ENCODE data around the gene CTTN.
A peak's percentile ranks its signal among the peaks of the same experiment; 100 is the strongest.

Gene CTTN

GRCh38 chr11:70378506-70379134 is 19.7 kb upstream of the CTTN start:
- Histone ChIP-seq H3K14ac (ENCODE audit: low read length in 2 of 2) (no peak overlapping the region), H2AK5ac (ENCODE audit: low read length, severe bottlenecking) (no peak overlapping the region), H3K36me3 (ENCODE audit: control insufficient read depth in 1 of 2, insufficient read depth in 2 of 2, low read depth in 1 of 2, low read length in 2 of 2) (peaks cover 36 to 80% of the 10 kb centered on the region in 2 experiments), H3K9me3 (ENCODE audit: control insufficient read depth, low read length) (no peaks in the 10 kb centered on the region), H3K79me1 (replicated peaks; ENCODE audit: low read length, poor library complexity, severe bottlenecking) (peaks cover 15% of the 10 kb centered on the region), H3K23ac (ENCODE audit: low read length in 2 of 2) (no peak overlapping the region), H3K4me1 (ENCODE audit: control insufficient read depth, insufficient read depth, low read depth, low read length) (peaks cover 10% of the 10 kb centered on the region), H3K4me2 (ENCODE audit: low read length, poor library complexity, severe bottlenecking) (no peak overlapping the region), H3K27me3 (ENCODE audit: control insufficient read depth in 1 of 2, insufficient read depth in 1 of 2, low read length in 2 of 2) (no peaks in the 10 kb centered on the region), H2BK15ac (ENCODE audit: low read depth, poor library complexity, severe bottlenecking) (no peak overlapping the region), H2BK120ac (ENCODE audit: low read depth, low read length) (no peak overlapping the region), H3K4me3 (ENCODE audit: insufficient read depth in 1 of 2, low read depth in 1 of 2, low read length in 2 of 2) (no peak overlapping the region), H4K91ac (ENCODE audit: low read length) (no peak overlapping the region), H3K4ac (ENCODE audit: low read depth in 1 of 2, low read length in 2 of 2) (no peak overlapping the region), H2BK5ac (ENCODE audit: low read depth, low read length, poor library complexity, severe bottlenecking) (no peak overlapping the region), H2BK12ac (ENCODE audit: low read length in 2 of 2) (no peak overlapping the region), H4K8ac (ENCODE audit: low read length) (peak overlapping the region; percentile 19), H2AFZ (ENCODE audit: low read depth, low read length) (no peak overlapping the region), H3K27ac (ENCODE audit: low read length, poor library complexity, severe bottlenecking) (no peak overlapping the region), H3K9ac (ENCODE audit: low read length) (no peak overlapping the region), H3K18ac (ENCODE audit: low read depth in 1 of 2, low read length in 2 of 2) (no peak overlapping the region)
- DNase-seq = no peak
- 97% methylated on average over 8 of the region's 9 CpGs for WGBS

DNA sequence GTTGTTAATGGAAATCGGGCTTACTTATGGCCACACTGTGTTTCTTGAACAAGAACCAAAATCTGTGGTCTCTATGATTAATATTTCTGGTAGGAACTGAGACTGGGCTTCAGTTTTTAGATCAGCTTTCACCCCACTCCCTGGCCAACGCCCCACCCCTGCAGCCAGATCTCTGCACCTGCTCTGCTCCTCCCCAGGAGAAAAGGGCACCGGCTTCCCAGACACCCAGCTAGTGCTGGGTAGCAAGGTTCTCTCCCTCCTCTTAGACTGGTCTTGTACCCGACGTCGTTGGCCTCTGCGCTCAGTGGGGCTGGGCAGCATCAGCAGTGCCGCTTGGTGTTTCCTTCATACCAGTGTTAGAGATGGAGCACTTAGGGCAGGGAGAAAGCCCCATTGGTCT is 17.0 kb upstream of the CTTN start:
- no peak overlapping the region for H4K8ac ChIP-seq (ENCODE audit: low read length)
- H3K27ac ChIP-seq (ENCODE audit: low read length, poor library complexity, severe bottlenecking) = peak overlapping the region; percentile 87
- H3K4me3 ChIP-seq (ENCODE audit: insufficient read depth in 1 of 2, low read depth in 1 of 2, low read length in 2 of 2) = no peak overlapping the region
- H2BK12ac ChIP-seq (ENCODE audit: low read length in 2 of 2) = peak overlapping the region; percentile 38 to 45
- H2BK120ac ChIP-seq (ENCODE audit: low read depth, low read length) = no peak overlapping the region
- peak overlapping the region; percentile 47 for H2AK5ac ChIP-seq (ENCODE audit: low read length, severe bottlenecking)
- 97% methylated on average over 8 of the region's 8 CpGs for WGBS
- no peaks in the 10 kb centered on the region for H3K9me3 ChIP-seq (ENCODE audit: control insufficient read depth, low read length)
- no peak overlapping the region for H3K14ac ChIP-seq (ENCODE audit: low read length in 2 of 2)
- peak overlapping the region; percentile 83 for H3K9ac ChIP-seq (ENCODE audit: low read length)
- no peak overlapping the region for H3K4ac ChIP-seq (ENCODE audit: low read depth in 1 of 2, low read length in 2 of 2)
- H4K91ac ChIP-seq (ENCODE audit: low read length) = peak overlapping the region; percentile 43
- H3K79me1 ChIP-seq (replicated peaks; ENCODE audit: low read length, poor library complexity, severe bottlenecking) = peaks cover 26% of the 10 kb centered on the region
- H2BK5ac ChIP-seq (ENCODE audit: low read depth, low read length, poor library complexity, severe bottlenecking) = no peak overlapping the region
- no peak overlapping the region for H2AFZ ChIP-seq (ENCODE audit: low read depth, low read length)
- H3K4me2 ChIP-seq (ENCODE audit: low read length, poor library complexity, severe bottlenecking) = no peak overlapping the region
- H2BK15ac ChIP-seq (ENCODE audit: low read depth, poor library complexity, severe bottlenecking) = no peak overlapping the region
- no peak overlapping the region for H3K18ac ChIP-seq (ENCODE audit: low read depth in 1 of 2, low read length in 2 of 2)
- H3K36me3 ChIP-seq (ENCODE audit: control insufficient read depth in 1 of 2, insufficient read depth in 2 of 2, low read depth in 1 of 2, low read length in 2 of 2) = peaks cover 39 to 77% of the 10 kb centered on the region in 2 experiments
- no peaks in the 10 kb centered on the region for H3K27me3 ChIP-seq (ENCODE audit: control insufficient read depth in 1 of 2, insufficient read depth in 1 of 2, low read length in 2 of 2)
- no peak overlapping the region for H3K23ac ChIP-seq (ENCODE audit: low read length in 2 of 2)
- DNase-seq = no peak
- H3K4me1 ChIP-seq (ENCODE audit: control insufficient read depth, insufficient read depth, low read depth, low read length) = peaks cover 16% of the 10 kb centered on the region

DNA sequence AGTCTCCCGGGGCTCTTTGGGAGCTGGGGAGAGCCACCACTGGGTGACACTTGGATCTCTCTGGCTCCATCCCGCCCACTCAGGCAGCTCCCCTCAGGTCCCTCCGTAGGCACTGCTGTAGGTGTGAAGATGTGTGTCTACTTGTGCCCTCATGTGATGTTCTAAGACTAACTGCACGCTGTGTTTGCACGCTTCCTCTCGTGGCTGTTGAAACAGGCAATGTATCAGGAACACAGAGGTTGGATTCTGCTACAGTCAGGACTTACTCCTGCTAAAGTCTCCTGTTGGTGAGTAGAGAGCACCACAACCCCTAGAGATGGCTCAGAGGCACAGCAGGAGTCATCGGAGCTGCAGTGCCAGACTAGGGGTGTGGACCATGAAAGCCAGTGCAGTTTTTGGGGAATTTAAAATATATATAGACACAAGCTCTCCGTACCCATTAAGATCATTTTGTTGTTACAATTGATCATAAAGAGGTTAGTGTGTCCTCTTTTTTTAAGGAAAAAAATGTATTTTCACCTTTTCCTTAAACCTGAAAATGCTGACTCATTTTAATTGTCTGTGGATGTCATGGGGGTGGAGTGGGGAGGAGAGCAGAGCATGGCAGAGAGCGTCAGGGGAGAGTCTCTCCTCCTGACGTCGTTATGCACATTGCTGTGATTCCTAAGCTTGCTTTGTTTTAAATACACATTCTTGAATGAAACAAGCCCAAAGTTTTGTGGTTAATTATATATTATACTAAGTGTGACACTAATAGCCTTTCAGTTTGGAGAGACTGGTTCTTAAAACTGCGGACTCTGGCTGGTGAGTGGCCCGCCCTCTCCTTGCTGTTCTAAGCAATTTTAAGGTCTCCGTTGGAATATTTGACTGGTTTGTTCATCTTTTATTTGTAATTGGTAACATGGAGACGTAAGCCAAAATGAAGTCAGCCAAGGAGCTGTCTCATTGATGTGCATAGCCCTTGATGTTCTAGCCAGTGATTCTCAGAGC is 16.2 kb upstream of the CTTN start:
- H3K36me3 ChIP-seq (ENCODE audit: control insufficient read depth in 1 of 2, insufficient read depth in 2 of 2, low read depth in 1 of 2, low read length in 2 of 2) = peaks cover 40 to 72% of the 10 kb centered on the region in 2 experiments
- no peak overlapping the region for H2BK120ac ChIP-seq (ENCODE audit: low read depth, low read length)
- H4K91ac ChIP-seq (ENCODE audit: low read length) = peak overlapping the region; percentile 70
- H3K27me3 ChIP-seq (ENCODE audit: control insufficient read depth in 1 of 2, insufficient read depth in 1 of 2, low read length in 2 of 2) = no peaks in the 10 kb centered on the region
- no peak overlapping the region for H3K23ac ChIP-seq (ENCODE audit: low read length in 2 of 2)
- peaks cover 27% of the 10 kb centered on the region for H3K79me1 ChIP-seq (replicated peaks; ENCODE audit: low read length, poor library complexity, severe bottlenecking)
- peak overlapping the region in 1 of 2 experiments; percentile 46 for H3K4ac ChIP-seq (ENCODE audit: low read depth in 1 of 2, low read length in 2 of 2)
- H2BK15ac ChIP-seq (ENCODE audit: low read depth, poor library complexity, severe bottlenecking) = peak overlapping the region; percentile 61
- peak overlapping the region; percentile 46 for H2BK5ac ChIP-seq (ENCODE audit: low read depth, low read length, poor library complexity, severe bottlenecking)
- peak overlapping the region; percentile 52 for H2AK5ac ChIP-seq (ENCODE audit: low read length, severe bottlenecking)
- no peaks in the 10 kb centered on the region for H3K9me3 ChIP-seq (ENCODE audit: control insufficient read depth, low read length)
- DNase-seq = peak; percentile 90
- no peak overlapping the region for H2AFZ ChIP-seq (ENCODE audit: low read depth, low read length)
- peak overlapping the region; percentile 75 for H4K8ac ChIP-seq (ENCODE audit: low read length)
- 58% methylated on average over 11 of the region's 15 CpGs for WGBS
- H2BK12ac ChIP-seq (ENCODE audit: low read length in 2 of 2) = peak overlapping the region; percentile 20 to 79
- H3K4me1 ChIP-seq (ENCODE audit: control insufficient read depth, insufficient read depth, low read depth, low read length) = peaks cover 16% of the 10 kb centered on the region
- H3K4me2 ChIP-seq (ENCODE audit: low read length, poor library complexity, severe bottlenecking) = peak overlapping the region; percentile 32
- no peak overlapping the region for H3K14ac ChIP-seq (ENCODE audit: low read length in 2 of 2)
- peak overlapping the region; percentile 87 for H3K27ac ChIP-seq (ENCODE audit: low read length, poor library complexity, severe bottlenecking)
- no peak overlapping the region for H3K4me3 ChIP-seq (ENCODE audit: insufficient read depth in 1 of 2, low read depth in 1 of 2, low read length in 2 of 2)
- peak overlapping the region; percentile 70 to 74 for H3K18ac ChIP-seq (ENCODE audit: low read depth in 1 of 2, low read length in 2 of 2)
- peak overlapping the region; percentile 83 for H3K9ac ChIP-seq (ENCODE audit: low read length)

Data from mesenchymal stem cell (in vitro differentiated cells and primary cell).